Right renal pelvis (tissue), 4 donors: ENCODE data around the gene CA11. TPM values are rescaled to one million over a fixed set of nuclear protein-coding genes. Genes with fewer than 3 reads are reported as not detected.

ENCODE experiments used
- DNase-seq, 4 donors: peaks; one replicate each; pipeline ENCODE4 v3.0.0-alpha.2; 2013; ENCODE audit warnings: low read depth in 4 of 4, low spot score in 3 of 4, missing footprints in 1 of 4
- polyA plus RNA-seq, 4 donors: library from polyadenylated mRNA; unstranded; fragments of 120-200 nt; gene quantifications; one replicate each; pipeline ENCODE4 v1.2.1, GENCODE V29; 2013; ENCODE audit not compliant: insufficient read length in 4 of 4

The CA11 gene
- polyA plus RNA-seq, 4 donors: 20.5 to 31.1 (median 24.5) TPM

DNA sequence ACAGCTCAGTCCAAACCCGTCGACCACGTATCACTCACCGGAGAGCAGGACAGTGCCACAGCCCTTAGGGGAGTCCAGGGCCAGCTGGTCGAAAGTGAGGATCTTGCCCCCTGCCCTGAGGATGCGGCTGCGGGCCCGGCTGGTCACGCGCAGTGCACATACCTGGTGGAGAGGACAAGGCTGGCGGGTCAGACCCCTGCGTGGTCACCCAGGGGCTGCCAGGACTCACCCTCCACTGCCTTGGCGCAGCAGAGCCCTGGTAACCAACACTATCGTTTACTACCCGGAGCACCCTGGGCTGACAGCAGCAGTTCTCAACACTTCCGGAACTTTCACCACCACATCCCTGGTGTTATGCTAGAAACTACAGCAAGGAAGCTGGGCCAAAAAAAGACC, 29.9 kb downstream of the CA11 start:
- no peak for DNase-seq

DNA sequence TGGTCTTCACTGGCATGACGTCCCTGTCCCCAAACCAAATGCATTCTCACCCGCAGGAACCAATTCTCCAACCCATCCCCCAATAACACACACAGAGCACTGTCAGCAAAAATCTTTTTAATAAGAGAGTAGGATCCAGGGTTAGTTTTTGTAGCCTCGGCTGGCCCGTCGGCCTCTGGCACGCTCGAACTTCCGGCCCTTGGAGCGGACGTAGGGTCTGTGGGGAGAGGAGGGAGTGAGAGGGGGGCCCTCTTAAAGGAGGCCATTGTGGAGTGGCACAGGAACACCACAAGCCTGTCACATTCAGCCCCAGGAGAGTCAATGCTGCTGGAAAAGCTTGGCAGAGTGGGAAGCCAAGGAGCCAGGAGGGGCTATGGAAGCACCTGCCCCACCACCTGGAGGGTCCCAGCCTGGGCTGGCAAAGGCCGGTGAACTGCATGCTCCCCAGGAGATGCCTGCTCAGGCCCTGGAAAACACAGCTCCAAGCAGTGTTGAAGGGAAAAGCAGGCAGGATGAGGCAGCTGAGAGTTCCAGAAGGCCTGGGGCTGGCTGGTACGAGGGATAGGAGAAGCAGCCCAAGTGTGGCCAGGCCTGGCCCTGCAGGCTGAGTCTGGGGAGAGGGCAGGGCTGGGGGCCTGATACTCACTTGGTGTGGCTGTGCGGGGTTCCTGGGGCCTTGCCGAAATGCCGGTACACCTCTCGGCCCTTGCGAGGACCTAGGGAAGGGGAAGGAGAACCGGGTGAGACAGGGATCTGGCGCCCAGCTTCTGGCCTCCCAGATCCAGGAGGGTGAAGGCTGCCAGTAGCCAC, 30.6 kb downstream of the CA11 start:
- no peak for DNase-seq

DNA sequence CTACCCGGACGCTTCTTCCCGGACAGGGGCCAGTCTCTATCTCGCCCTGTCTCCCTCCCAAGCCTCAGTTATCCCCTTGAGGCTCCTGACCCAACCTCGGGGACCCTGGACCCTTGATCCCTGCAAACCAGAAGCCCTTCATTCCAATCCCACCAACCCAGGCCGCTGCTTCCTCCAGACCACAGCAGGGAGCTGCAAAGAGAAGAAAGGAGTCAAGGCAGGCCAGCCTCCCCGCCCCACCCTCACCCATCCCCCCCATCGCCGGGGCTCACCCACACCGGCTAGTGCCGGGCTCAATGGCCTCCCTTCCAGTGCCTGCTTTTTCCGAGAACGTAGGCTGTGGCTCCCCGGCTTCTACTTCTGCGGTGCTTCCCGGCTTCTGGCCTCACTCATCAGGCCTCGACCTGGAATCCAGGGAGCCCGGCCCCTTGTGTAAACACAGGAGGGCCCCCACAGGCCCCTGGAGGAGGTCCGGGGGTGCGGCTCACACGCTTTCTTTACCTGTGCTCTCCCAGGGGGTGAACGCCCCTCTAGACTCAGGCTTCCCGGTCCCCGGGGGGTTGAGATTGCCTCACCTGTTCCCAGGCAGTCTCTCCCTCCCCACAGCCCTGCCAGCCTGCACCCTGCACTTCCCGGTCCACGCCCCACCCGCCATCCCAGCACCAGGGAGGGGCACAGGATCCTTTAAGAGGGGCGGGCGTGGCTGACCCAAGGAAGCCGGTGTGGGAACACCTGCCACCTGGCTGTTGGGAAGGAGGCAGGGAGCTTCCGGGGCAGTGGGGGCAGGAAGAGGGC, 31.4 kb downstream of the CA11 start, which contains the start of gene FAM83E:
Gene FAM83E, minus strand, starts transcription at position 641 of the 795 bp plus-strand sequence. CDS start 1,704 bp downstream, outside the sequence.
- DNase-seq: no peak

DNA sequence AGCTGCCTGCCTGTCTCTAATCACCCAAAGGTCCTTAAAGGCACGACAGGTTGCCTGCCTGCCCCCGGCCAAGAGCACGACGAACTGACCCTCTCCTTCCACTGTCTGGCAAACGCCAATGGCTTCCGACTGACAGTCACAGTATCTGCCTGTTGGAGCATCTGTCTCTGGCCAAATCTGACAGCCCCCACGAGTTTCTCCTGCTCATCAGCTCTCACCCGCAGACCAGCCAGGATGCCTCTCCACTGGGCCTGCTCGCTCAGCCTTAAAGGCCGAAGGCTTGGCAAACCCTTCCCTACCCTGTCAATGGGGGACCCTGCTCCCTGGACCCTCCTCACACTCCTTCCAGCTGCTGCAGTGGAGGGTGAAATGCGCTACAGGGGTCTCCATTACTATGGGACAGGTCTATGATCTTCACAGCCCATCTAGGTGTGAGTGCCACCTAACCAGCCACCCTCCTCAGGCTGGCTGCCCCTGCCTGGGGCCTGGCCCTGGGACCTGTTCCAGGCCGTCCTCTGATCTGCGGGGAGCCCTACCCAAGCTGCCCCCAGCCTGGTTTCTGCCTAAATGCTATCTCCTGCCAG, 32.0 kb downstream of the CA11 start:
- no peak for DNase-seq

DNA sequence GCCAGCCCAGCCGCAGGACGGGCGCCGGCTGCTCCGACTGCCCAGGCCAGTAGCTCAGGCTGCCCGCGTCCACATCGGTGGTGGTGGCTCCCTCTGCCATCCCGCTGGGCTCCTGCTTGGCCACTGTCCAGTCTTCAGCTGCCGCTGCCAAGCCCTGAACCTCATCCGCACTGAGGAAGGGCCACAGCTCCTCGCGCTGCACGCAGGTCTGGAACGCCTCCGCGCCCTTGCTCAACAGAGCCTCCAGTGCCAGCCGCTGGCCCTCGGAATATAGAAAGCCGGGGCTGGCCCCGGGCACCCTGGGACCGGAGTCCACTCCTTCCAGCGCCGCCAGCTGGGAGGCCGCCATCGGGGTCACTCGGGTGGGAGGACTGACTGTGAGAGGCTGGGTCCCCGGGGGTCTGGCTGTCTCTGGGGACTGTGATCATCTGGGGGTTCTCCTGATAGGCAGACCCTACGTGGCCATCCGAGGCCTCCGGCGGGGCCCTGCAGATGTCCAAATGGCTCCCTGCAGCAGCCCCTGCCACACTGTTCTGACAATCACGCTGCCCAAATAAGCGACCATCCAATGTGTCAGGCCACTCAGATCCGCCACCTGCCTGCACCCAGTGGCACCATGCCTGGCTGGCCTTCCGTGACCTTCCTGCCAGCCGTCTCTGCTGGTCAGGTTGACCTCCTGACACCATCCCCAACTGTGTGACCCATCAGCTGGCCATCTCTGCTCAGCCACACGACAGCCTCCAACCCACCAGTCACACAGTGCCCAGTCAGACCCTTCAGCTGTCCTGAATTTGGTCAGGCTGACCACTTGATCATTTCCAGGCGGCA, 32.7 kb downstream of the CA11 start:
- DNase-seq: no peak

DNA sequence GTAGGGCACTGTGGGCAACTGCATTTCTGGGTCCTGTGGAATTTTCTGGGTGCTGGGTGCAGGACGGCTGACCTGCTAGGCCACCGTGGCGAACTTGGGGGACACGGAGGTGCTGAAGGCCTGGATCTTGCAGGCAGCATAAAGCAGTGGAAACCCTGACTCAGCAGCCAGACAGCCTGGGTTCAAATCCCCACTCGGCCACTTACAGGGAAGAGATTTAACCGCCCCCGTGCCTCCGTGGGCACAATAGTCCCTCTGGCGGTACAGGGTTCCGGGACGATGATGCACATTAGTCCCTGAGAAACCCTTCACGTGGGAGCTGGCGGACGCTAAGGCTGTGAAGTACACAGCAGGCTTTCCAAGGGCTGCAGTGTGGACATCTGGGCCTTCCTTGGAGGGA, 34.1 kb downstream of the CA11 start:
- DNase-seq: no peak

DNA sequence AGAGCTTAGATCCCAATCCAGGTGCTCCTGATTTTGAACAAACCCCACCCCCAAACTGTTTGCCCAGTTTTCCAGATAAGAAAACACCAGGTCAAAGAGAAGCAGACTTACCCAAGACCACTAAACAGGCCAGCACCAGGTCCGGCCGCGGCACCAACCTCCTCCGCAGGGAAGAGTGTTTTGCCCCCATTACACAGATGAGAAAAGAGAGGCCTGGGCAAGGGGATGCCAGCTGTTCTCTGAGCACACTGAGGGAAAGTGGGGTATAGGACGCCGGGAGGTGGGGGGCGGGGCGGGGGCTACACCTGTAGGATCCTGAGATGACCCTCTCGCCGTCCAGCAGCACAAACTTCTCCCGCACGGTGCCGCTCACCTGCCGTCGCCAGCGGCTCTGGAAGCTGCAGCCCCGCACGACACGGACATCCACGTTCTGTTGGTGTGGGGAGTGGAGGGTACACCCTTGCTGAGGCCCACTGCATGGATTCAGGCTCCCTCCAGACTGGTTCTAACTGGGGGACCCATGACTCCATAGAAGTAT, 36.3 kb downstream of the CA11 start:
- DNase-seq: no peak

DNA sequence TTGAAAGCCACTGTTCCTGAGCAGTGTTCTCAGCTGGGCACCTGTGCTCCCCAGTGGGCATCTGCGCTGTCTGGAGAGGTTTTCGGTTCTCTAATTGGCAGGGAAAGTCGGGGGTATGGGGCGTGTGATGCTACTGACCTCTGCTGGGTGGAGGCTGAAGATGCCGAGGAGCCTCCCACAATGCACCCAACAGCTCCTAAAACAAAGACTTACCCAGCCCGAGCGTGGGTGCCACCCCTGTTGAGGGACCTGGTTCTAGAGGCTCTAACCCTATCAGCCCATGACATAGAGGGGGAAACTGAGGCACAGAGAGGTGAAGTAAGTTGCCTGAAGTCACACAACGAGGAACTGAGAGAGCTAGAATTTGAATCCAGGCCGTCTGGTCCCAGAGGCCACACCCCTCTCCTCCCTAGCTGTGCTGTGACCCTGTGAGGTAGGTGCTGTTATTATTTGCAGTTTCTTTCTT, 37.2 kb downstream of the CA11 start:
- no peak for DNase-seq

DNA sequence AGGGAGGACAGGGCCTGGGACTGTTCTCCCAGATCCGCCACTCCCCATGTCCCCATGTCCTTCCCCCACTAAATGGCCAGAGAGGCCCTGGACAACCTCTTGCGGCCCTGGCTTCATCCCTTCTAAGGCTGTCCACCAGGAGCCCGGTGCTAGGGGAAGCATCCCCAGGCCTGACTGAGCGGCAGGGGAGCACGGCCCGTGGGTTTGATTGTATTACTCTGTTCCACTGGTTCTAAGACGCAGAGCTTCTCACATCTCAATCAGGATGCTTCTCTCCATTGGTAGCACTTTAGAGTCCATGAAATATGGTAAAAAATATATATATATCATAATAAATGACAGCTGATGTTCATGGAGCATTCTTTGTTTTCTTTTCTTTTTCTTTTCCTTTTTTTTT, 38.6 kb downstream of the CA11 start:
- DNase-seq: no peak

DNA sequence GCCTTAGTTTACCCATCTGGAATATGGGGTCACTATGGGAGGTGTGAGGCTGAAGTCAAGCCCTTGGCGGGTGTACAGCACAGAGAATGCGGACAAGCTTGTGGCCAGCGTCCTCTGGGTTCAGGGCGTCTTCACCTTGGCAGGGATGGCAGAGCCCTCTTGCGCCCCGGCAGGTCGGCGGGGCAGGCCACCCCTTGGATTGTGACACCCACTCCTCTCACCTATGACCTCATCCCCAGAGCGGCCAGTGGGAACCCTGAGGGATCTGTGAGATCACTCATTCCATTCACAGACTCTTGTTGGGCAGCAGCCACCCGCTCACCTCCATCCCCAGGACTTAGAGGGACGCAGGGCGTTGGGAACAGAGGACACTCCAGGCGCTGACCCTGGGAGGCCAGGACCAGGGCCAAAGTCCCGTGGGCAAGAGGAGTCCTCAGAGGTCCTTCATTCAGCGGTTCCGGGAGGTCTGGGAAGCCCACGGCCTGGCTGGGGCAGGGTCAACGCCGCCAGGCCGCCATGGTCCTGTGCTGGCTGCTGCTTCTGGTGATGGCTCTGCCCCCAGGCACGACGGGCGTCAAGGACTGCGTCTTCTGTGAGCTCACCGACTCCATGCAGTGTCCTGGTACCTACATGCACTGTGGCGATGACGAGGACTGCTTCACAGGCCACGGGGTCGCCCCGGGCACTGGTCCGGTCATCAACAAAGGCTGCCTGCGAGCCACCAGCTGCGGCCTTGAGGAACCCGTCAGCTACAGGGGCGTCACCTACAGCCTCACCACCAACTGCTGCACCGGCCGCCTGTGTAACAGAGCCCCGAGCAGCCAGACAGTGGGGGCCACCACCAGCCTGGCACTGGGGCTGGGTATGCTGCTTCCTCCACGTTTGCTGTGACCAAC, 39.3 kb downstream of the CA11 start, which contains the start of gene SPACA4:
Gene SPACA4, plus strand, starts transcription at position 280 of the 896 bp plus-strand sequence. Its CDS starts 237 bp downstream, at position 517.
- DNase-seq: no peak

DNA sequence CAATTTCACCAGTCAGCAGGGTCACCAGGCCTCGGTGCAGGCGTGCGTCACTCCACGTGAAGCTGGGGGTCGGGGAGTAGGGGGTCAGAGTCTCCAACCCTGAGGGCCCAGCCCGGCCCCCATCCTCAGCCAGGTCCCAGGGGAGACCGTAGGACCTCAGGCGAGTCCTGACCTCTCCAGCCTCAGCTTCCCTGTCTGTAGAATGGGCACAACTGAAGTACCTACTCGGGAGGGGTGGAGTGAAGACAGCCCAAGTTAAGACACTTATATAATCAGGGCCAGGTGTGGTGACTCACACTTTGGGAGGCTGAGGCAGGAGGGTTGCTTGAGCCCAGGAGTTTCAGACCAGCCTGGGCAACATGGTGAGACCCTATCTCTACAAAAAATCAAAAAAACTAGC, 42.1 kb downstream of the CA11 start:
- DNase-seq: no peak

DNA sequence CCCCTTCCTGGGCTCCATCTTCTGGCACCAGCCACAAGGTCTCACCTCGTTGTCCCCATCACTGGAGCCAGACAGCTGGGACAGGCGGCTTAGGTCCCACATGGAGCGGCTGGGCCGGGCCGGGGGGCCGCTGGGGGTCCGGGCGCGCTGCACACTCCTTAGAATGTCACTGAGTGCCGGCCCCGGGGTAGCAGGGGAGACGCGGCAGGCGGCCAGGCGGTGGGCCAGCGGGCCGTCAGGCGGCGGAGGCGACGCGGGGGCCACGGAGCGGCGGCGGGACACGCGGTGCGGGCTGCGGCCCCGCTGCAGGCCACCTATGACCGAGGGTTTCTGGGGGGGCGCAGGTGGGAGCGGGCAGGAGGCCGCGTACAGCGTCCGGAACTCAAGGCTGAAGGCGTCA, 42.5 kb downstream of the CA11 start:
- no peak for DNase-seq

DNA sequence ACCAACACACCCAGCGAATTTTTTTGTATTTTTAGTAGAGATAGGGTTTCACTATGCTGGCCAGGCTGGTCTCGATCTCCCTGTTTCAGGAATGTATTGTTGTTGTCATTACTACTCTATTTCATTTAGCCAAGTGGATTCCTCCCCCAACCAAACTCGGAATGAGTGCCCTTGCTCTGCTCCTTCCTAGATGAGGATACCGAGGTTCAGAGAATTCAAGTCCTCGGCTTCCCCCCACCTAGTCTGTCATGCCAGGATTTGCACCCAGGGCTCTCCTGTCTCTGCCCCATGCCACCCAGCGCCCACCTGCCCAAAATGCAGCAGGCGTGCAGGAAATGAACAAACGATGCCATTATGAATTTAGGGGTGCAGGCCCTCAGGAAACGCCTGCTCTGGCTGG, 43.0 kb downstream of the CA11 start:
- DNase-seq: no peak

DNA sequence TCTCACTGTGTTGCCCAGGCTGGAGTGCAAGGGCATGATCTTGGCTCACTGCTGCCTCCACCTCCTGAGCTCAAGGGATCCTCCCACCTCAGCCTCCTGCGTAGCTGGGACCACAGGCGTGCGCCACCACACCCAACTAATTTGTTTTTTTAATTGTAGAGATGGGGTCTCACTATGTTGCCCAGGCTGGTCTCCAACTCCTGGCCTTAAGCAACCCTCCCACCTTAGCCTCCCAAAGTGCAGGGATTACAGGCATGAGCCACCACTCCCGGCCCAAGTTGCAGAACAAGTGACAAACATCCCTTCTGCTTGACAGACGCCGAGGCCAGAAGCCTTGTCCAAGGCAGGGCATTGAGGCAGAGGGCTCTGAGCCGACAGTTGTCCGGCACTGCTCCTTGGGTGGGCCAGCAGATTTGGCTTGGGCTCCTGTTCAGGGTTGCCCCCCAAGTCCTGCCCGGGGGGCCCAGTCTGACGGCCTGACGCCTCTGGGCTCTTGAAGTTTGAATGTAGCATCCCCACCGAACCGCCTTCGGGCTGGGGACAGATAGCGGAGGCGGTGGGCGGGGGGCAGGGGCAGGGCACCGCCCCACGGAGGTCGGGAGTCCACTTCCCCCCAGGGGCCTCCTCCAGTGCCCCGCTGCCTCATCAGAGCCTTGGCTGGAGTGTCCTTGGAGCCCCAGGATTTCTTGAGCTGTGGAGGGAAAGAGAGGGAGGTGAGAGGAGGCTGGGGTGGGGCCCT, 45.1 kb downstream of the CA11 start:
- DNase-seq: no peak

DNA sequence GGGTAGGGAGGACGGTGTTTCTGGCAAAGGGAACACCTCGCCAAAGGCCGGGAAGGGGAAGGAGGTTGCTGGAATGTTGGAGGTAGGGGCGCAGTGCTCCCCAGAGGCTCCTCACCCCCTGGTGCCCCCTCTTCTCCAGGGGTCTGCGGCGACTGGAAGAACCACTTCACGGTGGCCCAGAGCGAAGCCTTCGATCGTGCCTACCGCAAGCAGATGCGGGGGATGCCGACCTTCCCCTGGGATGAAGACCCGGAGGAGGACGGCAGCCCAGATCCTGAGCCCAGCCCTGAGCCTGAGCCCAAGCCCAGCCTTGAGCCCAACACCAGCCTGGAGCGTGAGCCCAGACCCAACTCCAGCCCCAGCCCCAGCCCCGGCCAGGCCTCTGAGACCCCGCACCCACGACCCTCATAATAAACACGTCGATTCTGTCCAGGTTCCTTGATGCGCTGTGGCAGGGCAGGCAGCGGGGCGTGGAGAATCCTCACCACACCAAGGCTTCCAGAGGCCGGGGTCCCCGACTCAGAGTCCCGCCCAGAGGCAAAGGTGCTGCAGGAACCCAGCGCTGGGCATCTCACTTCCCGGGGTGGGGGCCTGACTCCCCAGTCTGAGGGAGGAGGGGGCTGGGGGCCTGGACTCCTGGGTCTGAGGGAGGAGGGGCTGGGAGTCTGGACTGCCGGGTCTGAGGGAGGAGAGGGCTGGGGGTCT, 46.8 kb downstream of the CA11 start:
- no peak for DNase-seq

DNA sequence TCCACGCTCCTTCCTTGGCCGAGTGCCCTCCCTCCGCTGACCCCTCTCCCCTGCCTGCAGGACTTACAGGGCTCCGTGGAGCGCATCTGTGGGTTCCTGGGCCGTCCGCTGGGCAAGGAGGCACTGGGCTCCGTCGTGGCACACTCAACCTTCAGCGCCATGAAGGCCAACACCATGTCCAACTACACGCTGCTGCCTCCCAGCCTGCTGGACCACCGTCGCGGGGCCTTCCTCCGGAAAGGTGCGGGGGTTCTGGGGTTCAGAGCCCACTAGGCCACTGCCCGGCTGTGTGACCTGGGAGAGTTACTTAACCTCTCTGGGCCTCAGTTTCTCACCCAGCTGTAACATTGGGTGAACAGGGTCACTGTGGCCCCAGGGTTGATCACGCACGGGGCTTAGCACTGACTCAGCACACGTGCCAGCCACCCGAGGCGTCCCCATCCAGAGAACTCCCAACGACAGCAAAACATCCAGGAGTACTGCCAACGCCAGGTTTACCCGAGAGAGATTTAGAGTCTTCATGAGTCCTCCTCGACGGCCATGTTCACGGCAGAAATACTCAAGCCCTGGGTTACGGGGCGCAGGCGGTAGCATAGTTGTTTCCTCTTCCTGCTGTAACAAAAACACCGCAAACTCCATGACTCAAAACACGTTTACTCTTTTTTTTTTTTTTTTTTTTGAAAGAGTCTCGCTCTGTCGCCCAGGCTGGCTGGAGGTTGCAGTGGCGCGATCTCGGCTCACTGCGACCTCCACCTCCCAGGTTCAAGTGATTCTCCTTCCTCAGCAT, 49.1 kb downstream of the CA11 start:
- DNase-seq: no peak

DNA sequence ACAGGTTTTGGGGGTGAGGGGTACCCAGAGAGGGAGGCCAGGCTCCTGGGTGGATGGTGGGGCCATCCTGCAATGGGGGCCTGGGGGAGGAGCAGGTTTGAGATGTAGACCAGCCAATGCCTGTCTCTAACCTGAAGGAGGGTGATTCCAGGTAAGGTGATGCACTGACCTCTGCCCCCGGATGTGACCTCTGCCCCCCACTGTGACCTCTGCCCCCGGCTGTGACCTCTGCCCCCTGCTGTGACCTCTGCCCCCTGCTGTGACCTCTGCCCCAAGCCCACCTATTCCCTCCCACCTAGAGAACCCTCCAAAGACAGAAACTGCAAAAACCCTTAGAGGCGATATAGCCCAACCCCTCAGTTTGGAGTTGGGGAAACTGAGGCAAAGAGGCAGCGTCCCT, 49.8 kb downstream of the CA11 start:
- DNase-seq: no peak
